ENCODE results near the gene SPOCK2. TPM values are rescaled to one million over a fixed set of nuclear protein-coding genes. Genes with fewer than 3 reads are reported as not detected.

SPOCK2 gene
- total RNA-seq, 1 experiment from 2014 or later, result 1.8 TPM

GRCh38 chr10:72126184-72126871, 38.0 kb upstream of the SPOCK2 start:
- H3K4me1 Mint-ChIP-seq, result peaks cover 10 to 11% of the 10 kb centered on the region in 2 experiments

More at GRCh38 chr10:72126184-72126871, 38.0 kb upstream of the SPOCK2 start:
- H3K23me2 ChIP-seq (ENCODE audit: insufficient read length, low read depth, low read length, poor library complexity, severe bottlenecking), result no peaks in the 10 kb centered on the region
- H3K27ac Mint-ChIP-seq, result peak overlapping the region in 1 of 3 experiments; percentile 90; a peak in 4 of 7 replicates
- no peak overlapping the region for H2BK15ac ChIP-seq (ENCODE audit: low read depth, low read length)
- H3K14ac ChIP-seq (ENCODE audit: insufficient read depth, low read length), result no peak overlapping the region
- H4K91ac ChIP-seq (ENCODE audit: insufficient read length, low read depth, low read length), result no peak overlapping the region
- no peaks in the 10 kb centered on the region for H3K9me3 ChIP-seq (ENCODE audit: control insufficient read depth, low read depth, low read length)
- no peak overlapping the region for H3K56ac ChIP-seq (ENCODE audit: insufficient read length, low read depth, low read length)
- H4K20me1 ChIP-seq (ENCODE audit: control insufficient read depth, insufficient read depth, insufficient read length), result no peaks in the 10 kb centered on the region
- no peak overlapping the region for H3K9ac ChIP-seq (ENCODE audit: extremely low read depth, insufficient read length, low read length)
- H2BK120ac ChIP-seq (ENCODE audit: low read depth, low read length, poor library complexity, severe bottlenecking), result no peak overlapping the region
- no peak overlapping the region for H3T11ph ChIP-seq (ENCODE audit: low read length)
- no peak overlapping the region for H3K23ac ChIP-seq (ENCODE audit: insufficient read length, low read depth, low read length)
- H3K27me3 ChIP-seq (ENCODE audit: insufficient read depth, low read length), result no peaks in the 10 kb centered on the region
- H3K9me3 Mint-ChIP-seq, result no peaks in the 10 kb centered on the region
- WGBS (ENCODE audit: extremely low coverage, insufficient read length, low lambda C conversion rate), result no CpG with 5 or more reads among the region's 3 CpGs
- H3K27me3 Mint-ChIP-seq (ENCODE audit: low read depth), result no peaks in the 10 kb centered on the region
- H3K4me3 Mint-ChIP-seq, result no peak overlapping the region
- no peak overlapping the region for H2AK5ac ChIP-seq (ENCODE audit: insufficient read length, low read length)
- H3K36me3 Mint-ChIP-seq (ENCODE audit: insufficient read depth in 1 of 3, low read depth in 3 of 3), result peaks cover 0 to 8% (median 0%) of the 10 kb centered on the region in 3 experiments; a peak in 1 of 7 replicates
- H4K8ac ChIP-seq (replicated peaks; ENCODE audit: insufficient read length, low read depth, low read length), result no peak overlapping the region
- H3K18ac ChIP-seq (ENCODE audit: insufficient read length, low read depth, low read length), result no peak overlapping the region
- H3K4me2 ChIP-seq (ENCODE audit: insufficient read depth, insufficient read length, low read length), result no peak overlapping the region
- no peak overlapping the region for H4K5ac ChIP-seq (ENCODE audit: insufficient read length, low read depth, low read length)
- H3K4ac ChIP-seq (ENCODE audit: low read depth, low read length), result no peak overlapping the region
- H2BK5ac ChIP-seq (ENCODE audit: insufficient read length, low read length), result no peak overlapping the region
- H2BK12ac ChIP-seq (ENCODE audit: insufficient read length, low read depth, low read length), result no peak overlapping the region
- H3K4me1 ChIP-seq (ENCODE audit: insufficient read depth, low read length), result no peaks in the 10 kb centered on the region
- no peak overlapping the region for H2AFZ ChIP-seq (ENCODE audit: low read length)
- peak; percentile 62 for TF ChIP-seq CTCF (conservative IDR thresholded peaks at IDR 0.05)
- H3K79me2 ChIP-seq (ENCODE audit: insufficient read depth, low read length), result no peaks in the 10 kb centered on the region
- H3K79me1 ChIP-seq (ENCODE audit: insufficient read depth, low read depth, low read length, poor library complexity, severe bottlenecking), result no peaks in the 10 kb centered on the region
- H2BK20ac ChIP-seq (ENCODE audit: low read depth, low read length, poor library complexity, severe bottlenecking), result no peak overlapping the region
- no peak overlapping the region for H3K27ac ChIP-seq (ENCODE audit: insufficient read length, low read depth, low read length)
- no peak for DNase-seq
